Caki2 (cell line): Measurements from ENCODE around the gene SRGAP2C. TPM values are rescaled to one million over a fixed set of nuclear protein-coding genes. Genes with fewer than 3 reads are reported as not detected.
"Not testable (repeated sequence)": the region's sequence is repeated elsewhere in the genome, so short reads cannot be mapped to it uniquely, and the experiment has no call there.

ENCODE experiments used
- DNase-seq: peaks from one replicate; pipeline ENCODE4 v3.0.0-alpha.2; 2015; ENCODE audit warnings: low read depth
- in situ Hi-C: cut with HindIII; loops from 2 replicates; pipeline ENCODE4 v1.10.0; 2016; ENCODE audit warnings: low sequenced_read_pairs, low pct_unique_long_range_greater_than_20kb, mixed read lengths
- total RNA-seq: library from RNA; depleted of rRNA; stranded (reverse); fragments of >200 nt; shearing (Covaris generic); gene quantifications from 2 replicates; pipeline ENCODE4 v1.2.3, GENCODE V29; 2014; ENCODE audit warnings: low replicate concordance; rRNA removed

Gene SRGAP2C
- total RNA-seq, 1 experiment from 2014 or later = 8.6 TPM

GRCh38 chr1:121418369-121419049, 233.7 kb downstream of the SRGAP2C start:
- in situ Hi-C loops = no loop called here
- DNase-seq = no peak

GRCh38 chr1:121419050-121419615, 234.4 kb downstream of the SRGAP2C start:
- in situ Hi-C loops, DNase-seq: not testable (repeated sequence)

- in situ Hi-C loops = not testable (repeated sequence)
Measured at GRCh38 chr1:121421490-121421889, 236.7 kb downstream of the SRGAP2C start.

DNA sequence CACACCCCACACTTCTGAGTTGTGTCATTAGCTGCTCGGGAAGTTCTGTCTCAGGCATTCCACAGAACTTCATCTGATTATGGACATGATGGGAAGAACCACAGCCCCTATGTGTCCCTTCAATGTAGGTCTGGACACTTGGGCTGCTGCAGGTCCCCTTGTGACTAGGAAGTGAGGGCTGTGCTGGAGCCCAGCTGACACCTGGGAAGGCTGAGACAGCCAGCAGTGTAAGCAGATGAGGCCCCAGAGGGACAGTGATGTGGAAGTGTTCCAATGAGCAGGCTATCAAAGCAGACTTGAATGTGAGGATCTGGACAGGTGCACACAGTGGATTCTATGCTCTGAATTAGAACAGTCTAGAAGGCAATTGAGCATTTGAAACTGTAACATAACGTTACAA, 239.2 kb downstream of the SRGAP2C start:
- in situ Hi-C loops = not testable (repeated sequence)

More at GRCh38 chr1:121421490-121421889, 236.7 kb downstream of the SRGAP2C start:
- DNase-seq = not testable (repeated sequence)

GRCh38 chr1:121433517-121433916, 248.7 kb downstream of the SRGAP2C start:
- DNase-seq, in situ Hi-C loops: not testable (repeated sequence)

More for the DNA sequence above, 239.2 kb downstream of the SRGAP2C start:
- not testable (repeated sequence) for DNase-seq

DNA sequence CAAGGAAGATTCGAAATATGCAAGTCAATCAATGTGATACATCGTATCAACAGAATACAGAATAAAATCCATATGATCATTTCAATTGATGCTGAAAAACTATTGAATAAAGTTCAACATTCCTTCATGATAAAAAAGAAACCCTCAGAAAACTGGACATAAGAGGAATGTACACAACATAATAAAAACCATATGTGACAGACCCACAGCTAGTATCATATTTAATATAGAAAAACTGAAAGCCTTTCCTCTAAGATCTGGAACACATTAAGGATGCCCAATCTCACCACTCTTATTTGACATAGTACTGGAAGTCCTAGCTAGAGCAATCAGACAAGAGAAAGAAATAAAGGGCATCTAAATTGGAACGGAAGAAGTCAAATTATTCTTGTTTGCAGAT, 254.1 kb downstream of the SRGAP2C start:
- in situ Hi-C loops, DNase-seq: not testable (repeated sequence)

DNA sequence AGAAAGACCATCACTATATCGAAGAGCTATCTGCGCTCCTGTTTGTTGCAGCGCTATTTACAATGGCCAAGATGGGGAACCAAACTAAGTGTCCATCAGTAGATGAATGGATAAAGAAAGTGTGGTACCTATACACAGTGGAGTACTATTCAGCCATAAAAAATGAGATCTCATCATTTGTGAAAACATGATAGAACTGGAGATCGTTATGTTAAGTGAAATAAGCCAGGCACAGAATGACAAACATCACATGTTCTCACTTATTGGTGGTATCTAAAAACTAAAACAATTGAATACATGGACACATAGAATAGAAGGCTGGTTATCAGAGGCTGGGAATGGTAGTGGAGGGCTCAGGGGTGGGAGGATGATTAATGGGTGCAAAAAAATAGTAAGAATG, 256.2 kb downstream of the SRGAP2C start:
- in situ Hi-C loops = no loop called here
- DNase-seq = no peak

Other genes starting within 250 kb of the SRGAP2C start
- 4.3 and 6.2 TPM in 2 replicates for gene FAM72B, start 635 bp upstream of the SRGAP2C start, total RNA-seq